NCI-H510A (cell line): ENCODE measurements around the gene HTT.
"Not testable (repeated sequence)": the region's sequence is repeated elsewhere in the genome, so short reads cannot be mapped to it uniquely, and the experiment has no call there.

Source experiments
- DNase-seq: peaks from one replicate; lab custom pipeline; 2025; lab: John Stamatoyannopoulos, UW

Gene HTT

DNA sequence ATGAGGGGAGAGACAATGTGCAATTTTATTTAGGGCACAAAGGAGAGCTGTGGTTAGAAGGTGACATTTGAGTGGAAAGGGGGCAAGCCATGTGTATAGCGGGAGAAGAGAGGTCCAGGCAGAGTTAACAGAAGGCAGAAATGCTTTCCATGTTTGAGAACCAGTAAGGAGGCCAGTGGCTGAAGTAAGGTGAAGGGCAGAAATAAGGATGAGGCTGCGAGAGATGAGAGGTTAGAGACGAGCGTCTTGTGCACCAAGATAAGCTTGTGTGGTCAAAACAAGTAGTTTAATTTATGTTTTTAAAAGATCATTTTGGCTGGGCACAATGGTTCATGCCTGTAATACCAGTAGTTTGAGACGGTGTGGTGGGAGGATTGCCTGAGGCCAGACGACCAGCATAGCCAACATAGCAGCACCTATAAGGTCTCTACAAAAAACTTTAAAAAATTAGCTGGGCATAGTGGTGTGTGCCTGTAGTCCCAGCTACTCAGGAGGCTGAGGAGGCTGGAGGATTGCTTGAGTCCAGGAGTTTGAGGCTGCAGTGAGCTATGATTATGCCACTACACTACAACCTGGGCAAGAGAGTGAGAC, 8.5 kb downstream of the HTT start:
- DNase-seq: no peak

DNA sequence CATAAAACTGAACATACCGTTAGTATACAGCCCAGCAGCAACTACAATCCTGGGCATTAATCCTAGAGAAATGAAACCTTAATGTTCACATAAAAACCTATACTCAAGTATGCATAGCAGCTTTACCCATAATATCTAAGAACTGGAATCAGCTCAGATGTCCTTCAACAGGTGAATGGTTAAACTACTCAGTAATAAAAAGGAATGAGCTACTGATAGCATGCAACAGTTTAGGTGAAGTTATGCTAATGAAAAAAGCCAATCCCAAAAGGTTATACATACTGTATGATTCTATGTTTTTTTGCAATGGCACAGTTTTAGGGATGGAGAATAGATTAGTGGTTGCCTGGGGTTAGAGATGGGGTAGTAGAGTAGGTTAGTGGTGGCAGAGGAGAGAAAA, 9.3 kb downstream of the HTT start:
- no peak for DNase-seq

DNA sequence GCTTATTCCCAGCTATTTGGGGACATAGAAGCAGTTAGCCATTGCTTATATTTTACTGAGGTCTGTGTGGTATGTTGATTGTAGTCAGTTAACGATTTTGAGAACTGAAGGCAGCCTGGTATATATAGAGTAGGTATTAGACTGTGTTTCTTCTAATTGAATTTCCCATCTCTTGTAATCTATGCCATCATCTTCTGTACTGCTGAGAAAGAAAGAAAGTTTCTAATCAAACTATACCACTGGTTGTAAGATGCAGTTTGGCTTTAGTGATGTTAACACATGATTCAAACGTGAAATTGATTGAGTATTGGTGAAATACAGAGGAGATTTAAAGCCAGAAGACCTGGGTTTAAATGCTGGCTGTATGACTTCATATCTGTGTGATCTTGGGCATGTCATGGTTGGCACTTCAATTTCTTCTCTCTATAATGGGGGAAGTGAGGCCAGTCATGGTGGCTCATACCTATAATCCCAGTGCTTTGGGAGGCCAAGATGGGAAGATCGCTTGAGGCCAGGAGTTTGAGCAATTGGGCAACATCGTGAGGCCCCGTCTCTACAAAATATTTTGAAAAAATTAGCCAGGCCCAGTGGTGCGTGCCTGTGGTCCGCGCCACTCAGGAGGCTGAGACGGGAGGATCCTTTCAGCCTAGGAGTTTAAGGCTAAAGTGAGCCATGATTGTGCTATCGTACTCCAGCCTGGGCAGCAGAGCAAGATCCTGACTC, 11.6 kb downstream of the HTT start:
- no peak for DNase-seq

DNA sequence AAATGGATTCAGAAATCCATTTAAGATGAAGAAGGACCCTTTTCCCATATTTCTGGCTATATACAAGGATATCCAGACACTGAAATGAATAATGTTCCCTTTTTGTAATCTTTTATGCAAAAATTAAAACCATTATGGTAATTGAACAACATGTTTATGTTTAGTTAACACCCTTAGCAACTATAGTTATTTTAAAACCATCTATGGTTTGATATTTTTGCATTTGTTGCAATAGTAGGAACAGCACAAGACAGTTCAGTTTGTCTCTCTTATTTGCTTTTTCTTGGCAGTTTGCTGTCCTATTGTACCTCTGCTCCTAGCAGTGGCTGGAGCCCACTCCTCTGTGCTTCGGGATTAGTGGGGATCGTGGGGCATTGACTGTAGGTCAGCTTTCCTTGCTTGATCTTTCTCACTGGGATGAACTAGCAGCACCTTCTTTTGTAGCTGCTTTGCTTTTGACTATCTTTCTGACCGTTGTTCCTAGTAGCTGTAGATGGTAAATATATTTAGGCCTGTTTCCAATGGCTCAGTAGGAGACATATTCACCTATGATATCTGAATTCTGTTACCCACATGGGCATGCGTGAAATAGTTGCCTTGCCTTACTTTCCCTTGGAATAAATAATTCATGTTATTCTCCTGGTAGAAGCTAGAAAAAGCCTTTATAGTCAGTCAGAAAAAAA, 12.8 kb downstream of the HTT start:
- no peak for DNase-seq

DNA sequence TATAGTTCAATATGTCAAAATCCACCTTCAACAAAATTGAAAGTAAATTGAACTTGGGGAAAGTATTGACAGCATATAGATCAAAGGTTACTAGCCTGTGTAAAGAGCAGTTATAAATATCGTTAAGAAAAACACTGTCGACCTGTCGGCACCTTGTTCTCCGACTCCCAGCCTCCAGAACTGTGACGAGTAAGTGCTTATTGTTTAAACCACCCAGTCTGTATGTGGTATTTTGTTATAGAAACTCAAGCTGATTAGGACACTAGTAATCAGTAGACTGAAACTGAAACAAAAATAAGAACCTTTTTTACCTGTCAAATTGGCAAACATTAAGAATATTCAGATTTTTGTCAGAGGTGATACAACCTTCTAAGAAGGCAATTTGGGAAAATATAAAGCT, 17.0 kb downstream of the HTT start:
- no peak for DNase-seq

DNA sequence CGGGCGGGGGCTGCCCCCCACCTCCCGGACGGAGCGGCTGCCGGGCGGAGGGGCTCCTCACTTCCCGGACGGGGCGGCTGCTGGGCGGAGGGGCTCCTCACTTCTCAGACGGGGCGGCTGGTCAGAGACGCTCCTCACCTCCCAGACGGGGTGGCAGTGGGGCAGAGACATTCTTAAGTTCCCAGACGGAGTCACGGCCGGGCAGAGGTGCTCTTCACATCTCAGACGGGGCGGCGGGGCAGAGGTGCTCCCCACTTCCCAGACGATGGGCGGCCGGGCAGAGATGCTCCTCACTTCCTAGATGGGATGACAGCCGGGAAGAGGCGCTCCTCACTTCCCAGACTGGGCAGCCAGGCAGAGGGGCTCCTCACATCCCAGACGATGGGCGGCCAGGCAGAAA, 20.2 kb downstream of the HTT start:
- DNase-seq: not testable (repeated sequence)

DNA sequence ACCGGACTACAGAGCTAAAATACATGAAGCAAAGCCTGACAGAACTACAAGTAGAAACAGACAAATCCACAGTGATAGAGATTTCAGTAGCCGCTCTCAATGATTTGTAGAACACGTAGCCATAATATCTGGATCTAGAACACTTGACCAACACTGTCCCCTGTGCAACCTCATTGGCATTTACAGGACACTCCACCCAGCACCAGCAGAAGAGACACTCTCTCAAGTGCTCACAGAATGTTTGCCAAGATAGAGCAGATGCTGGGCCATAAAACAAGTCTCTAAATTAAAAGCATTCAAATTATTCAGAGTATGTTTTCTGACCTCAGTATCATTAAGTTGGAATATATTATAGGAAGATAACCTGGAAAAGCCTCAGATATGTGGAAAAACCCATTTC, 21.7 kb downstream of the HTT start:
- no peak for DNase-seq

DNA sequence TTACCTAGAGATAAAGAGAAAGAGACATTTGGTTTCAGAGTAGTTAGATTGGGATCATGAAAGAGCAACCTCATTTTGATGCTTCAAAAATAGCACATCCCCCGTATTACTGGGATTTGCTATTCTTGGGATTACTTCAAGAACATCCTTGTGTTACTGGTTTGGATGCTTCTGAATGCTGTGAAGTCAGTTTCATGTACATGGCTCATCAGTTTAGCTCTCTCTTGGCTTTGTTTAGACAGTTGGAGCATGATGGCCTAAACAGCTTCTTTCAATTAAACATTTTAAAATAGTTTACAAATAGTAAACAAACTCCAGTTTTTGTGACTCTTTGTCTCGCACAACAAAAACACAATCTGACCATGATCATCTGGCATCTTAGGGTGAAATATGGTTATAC, 23.9 kb downstream of the HTT start:
- DNase-seq: no peak

DNA sequence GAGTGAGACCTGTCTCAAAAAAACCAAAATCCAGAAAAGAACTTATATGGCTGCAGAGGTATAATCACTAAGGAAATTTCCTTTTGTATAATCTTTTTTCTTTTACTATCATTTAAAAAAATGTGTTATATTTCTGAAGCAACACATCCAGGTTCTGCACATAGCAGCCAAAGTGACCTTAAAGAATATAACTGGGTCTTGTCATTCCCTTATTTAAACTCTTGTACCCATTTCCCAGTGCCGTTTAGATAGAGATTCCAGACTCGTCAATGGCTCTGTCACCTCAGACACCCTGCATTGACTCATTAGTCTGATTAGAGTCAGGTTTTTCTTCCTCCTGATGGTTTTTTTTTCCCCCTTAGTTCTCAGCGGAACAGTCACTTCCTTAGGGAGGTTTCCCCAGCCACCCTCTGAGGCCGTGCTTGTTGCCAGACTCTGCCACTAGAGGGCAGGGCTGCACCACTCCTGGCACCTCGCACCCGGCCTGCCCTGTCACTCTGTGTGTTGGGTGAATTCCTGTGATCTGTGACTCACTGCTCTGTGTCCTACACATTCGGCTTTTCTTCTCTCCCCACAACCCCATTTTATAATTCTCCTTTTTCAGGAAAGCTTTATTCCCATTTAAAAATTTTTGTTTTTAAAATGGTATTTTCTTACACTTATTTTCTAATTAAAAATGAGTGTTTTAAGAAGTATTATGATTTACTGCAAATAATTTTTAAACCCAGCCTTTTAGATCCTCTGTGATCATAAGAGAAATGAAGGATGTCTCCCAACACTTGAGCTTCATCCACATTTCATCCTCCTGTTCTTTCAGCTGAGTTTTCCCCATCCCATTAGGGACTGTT, 32.1 kb downstream of the HTT start:
- DNase-seq: peak; percentile 26

DNA sequence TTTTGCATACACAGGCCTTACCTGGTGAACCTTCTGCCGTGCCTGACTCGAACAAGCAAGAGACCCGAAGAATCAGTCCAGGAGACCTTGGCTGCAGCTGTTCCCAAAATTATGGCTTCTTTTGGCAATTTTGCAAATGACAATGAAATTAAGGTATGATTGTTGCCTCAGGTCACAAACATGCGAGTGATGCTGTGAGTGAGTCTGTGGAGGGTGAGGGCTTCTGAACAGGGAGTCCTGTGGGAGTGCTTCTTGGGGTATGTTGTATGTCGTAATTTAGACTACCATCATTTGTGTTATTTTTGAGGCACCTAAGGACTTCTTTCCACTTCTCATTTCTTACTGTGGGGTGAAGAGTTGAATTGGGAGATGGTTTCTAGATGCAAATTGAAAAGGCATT, 32.8 kb downstream of the HTT start:
- no peak for DNase-seq

DNA sequence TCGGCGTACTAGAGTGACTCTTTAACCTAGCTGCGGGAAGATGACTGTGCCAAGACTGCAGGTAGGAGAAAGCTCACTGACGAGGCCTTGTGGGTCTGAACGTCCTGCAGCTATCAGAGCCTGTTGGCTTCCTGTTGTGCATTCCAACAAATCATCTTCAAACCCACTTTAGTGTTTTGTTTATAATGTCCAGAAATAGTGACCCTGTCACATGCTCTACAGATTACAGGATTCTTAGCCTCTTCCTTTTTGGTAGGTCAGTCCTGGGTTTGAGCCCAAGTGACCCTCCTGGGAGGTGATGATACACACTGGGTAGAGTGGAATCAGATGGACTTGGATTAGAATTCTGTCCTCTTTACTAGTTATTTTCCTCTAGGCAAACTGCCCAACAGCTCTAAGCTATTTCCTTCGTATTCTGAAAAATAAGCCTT, 33.2 kb downstream of the HTT start:
- DNase-seq: no peak

DNA sequence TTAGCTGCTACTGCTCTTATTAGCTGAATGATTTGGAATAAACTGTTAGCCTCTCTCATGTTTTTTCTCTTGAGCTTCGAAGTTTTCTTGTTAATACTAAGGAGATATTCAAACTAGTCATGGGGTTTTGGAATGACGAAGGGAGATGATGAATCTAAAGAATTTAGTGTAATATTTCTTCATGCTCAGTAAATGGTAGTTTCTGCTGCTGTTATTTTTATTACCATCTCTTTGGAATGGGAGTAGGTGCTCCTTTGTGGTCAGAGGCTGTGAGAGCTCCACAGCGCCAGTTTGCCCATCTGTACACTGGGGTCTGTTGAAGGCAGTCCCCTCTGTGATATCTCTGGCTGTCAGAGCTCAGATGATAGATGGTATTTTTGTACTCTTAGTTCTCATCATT, 33.7 kb downstream of the HTT start:
- no peak for DNase-seq

DNA sequence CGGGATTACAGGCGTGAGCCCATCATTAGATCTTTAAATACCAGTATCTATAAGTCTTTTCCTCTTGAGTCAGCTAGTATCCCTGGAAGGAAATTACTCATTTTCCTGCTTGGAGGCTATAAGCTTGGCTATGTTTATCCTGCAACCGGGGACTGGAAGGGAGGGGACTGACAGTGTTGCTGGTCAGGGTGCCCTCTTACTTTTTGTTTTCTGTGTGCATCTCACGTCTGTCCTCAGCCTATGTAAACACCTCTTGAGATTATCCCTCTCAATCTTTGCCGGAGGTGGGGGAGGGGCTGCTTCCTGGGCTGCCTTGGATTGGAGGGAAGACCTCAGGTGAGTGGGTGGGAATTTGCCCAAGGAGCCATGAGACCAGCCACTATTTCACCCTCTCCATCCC, 37.0 kb downstream of the HTT start:
- no peak for DNase-seq

DNA sequence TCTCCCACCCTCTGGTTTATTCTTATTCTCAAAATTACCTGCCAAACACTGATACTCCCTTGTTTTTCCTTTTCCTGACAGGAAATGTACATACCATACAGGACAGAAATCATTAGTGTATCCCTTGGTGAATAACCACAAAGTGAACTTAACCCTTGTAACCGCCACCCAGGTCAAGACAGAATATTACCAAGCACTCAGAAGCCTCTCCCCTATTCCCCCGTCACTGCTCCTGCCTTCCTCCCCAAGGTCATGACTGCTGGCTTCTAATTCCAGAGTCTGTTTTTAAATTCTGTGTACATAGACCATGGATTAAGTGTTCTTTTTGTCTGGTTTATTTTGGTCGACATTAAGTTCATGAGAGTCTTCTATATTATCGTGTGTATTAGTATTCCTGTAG, 37.7 kb downstream of the HTT start:
- no peak for DNase-seq

DNA sequence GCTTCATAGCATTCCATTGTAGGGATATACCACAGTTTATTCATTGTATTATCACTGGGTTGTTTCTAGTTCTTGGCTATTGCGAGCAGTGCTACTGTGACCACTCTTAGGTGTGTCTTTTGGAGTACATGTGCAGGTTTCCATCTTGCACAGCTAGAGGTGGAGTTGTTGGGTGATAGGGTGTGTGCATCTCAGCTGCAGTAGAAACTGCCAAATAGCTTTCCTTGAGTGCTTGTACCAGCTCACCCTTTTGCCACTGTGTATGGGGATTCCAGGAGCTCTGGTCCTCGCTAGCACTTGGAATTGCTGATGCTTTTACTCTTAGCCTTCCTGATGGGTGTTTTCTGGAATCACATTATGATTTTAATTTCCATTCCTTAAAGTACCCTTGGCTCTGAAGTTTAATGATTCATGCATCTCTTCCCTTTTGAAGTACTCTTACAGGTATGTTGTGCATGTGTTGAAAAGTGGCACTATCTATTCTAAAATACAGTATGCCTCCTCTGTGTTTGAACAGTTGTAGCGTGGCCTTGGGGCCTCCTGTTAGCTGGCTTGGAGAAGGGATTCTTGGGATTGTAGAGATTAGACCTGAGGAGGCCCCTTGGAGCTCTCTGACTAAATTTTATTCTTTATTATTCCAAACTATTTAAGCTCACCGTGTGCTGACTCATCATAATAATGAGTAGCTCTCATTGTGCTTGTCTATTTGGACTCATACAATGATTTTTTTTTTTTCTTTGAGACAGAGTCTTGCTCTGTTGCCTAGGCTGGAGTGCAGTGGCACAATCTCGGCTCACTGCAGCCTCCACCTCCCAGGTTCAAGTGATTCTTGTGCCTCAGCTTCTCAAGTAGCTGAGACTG, 38.4 kb downstream of the HTT start:
- DNase-seq: no peak

DNA sequence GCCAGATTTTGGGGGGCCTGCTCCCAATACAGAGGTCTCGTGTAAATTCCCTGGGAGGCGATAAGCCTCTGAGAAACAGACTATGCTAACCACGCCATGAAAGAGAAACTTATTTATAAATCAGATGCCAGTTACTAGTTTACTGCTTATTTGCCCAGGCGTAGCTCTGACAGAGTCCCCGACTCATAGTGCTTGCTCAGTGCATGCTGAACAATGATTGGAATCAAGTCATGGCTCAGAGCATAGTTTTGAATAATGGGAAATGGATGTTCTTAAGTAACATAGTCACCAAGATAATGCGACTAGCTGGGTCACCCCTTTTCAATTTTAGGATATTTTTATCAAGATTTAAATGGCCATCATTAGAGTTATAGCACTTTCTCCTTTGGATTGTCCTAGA, 39.9 kb downstream of the HTT start:
- no peak for DNase-seq

DNA sequence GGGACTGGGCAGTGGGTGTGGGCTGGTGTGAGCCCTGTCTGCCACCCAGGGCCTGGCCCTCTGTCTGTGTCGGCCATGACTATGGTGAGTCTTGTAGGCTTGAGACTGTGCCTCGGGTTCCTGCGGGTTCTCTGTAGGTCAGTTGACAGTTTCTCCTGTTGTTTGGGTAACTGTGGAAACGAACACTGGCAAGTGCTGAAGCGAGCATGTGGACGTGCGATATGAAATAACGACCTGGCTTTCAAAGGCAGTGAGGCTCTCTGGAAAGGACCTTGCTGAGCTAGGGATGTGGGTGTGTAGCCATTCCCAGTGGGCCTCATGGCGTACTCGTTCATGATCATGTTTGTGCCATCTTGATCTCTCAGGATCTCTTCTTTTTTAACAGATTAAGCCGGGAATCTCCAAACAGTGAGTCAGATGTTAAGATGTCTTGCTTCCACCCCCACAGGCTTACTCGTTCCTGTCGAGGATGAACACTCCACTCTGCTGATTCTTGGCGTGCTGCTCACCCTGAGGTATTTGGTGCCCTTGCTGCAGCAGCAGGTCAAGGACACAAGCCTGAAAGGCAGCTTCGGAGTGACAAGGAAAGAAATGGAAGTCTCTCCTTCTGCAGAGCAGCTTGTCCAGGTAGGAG, 41.3 kb downstream of the HTT start:
- no peak for DNase-seq

DNA sequence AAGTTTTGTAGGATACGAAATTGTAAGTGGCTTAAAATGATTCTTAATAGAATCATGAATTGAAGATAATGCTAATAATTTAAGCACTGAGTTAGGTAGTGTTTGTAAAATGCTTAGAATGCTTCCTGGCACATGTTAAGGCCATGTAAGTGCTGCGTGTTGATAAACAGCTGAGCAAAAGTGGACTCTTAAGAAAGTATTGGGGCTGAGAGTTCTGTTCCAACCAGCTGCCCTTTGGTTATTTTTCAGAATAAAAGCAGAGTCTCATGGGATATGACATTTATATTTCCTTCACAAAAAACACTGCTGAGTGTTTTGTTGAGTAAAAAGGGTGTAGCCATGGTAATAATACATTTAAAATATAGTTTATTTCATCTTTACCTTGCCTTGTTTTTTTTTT, 42.5 kb downstream of the HTT start:
- DNase-seq: no peak

DNA sequence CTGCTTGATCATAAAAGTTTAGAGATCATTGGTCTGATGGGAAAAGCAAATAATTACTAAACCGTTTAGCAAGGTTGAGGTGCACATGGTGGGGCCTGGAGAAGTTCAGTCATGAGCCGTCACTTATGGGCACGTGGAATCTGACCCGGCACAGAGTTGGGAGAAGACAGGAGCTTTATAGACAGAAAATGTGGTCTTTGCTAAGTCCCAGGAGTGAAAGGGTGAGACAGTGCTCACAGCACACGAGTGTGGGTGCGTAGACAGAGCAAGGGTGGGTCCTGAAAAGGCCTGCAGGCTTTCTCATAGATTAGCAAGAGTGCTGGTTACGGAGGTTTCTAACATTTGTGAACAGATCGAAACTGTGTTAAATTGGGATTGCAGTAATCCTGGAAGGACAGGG, 43.8 kb downstream of the HTT start:
- DNase-seq: no peak

DNA sequence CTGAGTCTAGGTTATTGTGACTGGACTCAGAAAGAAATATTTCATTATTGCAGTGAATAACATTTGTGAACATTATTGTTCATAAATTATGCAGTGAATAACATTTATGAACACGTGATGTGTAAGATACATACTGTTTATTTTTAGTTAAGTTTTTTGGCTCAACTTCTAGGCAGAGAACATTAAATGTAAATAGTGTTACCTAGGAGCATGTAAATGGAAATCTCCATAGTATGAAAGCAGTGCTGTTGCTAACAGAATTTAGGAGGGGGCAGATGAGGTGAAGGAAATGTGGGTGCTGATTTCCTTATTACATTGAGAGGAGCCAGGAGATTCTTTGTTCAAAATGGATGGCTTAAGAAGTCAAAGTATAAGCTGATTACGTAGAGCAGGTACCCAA, 45.0 kb downstream of the HTT start:
- no peak for DNase-seq

DNA sequence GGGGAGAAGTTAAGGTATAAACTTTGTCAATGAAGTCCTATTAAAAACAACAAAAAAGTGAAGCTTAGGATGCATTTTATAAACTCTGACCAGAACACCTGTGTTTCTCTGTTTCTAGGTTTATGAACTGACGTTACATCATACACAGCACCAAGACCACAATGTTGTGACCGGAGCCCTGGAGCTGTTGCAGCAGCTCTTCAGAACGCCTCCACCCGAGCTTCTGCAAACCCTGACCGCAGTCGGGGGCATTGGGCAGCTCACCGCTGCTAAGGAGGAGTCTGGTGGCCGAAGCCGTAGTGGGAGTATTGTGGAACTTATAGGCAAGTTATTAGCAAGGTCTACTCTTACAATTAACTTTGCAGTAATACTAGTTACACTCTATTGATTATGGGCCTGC, 46.6 kb downstream of the HTT start:
- no peak for DNase-seq
